ENCODE measurements around the gene MAP3K2.

DNA sequence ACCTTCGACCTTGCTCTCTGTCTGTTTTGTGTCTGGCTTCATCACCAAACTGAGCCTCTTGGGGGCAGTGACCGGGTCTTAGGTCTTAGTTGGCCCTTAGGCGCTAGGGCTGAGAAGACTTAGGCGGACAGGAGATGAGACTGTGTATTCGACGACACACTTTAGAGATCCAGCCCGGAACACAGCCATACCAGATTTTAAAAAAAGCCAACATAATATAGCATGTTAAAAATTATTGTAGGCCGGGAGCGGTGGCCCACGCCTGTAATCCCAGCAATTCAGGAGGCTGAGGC, 21.0 kb upstream of the MAP3K2 start:
- TF ChIP-seq, protein P1, sequence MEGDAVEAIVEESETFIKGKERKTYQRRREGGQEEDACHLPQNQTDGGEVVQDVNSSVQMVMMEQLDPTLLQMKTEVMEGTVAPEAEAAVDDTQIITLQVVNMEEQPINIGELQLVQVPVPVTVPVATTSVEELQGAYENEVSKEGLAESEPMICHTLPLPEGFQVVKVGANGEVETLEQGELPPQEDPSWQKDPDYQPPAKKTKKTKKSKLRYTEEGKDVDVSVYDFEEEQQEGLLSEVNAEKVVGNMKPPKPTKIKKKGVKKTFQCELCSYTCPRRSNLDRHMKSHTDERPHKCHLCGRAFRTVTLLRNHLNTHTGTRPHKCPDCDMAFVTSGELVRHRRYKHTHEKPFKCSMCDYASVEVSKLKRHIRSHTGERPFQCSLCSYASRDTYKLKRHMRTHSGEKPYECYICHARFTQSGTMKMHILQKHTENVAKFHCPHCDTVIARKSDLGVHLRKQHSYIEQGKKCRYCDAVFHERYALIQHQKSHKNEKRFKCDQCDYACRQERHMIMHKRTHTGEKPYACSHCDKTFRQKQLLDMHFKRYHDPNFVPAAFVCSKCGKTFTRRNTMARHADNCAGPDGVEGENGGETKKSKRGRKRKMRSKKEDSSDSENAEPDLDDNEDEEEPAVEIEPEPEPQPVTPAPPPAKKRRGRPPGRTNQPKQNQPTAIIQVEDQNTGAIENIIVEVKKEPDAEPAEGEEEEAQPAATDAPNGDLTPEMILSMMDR (IDR thresholded peaks at IDR 0.05 in 4 of 5, conservative IDR thresholded peaks at IDR 0.05 in 1 of 5) = no peak
- no peak for TF ChIP-seq POLR2A (IDR thresholded peaks at IDR 0.05)

Measured in gastrocnemius medialis (tissue), 4 donors.